Activated naive CD4-positive, alpha-beta T cell treated with anti-CD3 and anti-CD28 coated beads, Interleukin-2, amount 50 U/mL, for 24 hours (primary cell): ENCODE results near the gene TCF12.
A peak's percentile ranks its signal among the peaks of the same experiment; 100 is the strongest.

Experiments used
- H3K27ac Mint-ChIP-seq: one replicate; pipeline ENCODE4 v1.8.0; 2021; ENCODE audit warnings: mild to moderate bottlenecking, mixed read lengths
- H3K27me3 Mint-ChIP-seq: one replicate; pipeline ENCODE4 v1.8.0; 2021; ENCODE audit warnings: mixed read lengths
- H3K36me3 Mint-ChIP-seq: one replicate; pipeline ENCODE4 v1.8.0; 2021; ENCODE audit warnings: mixed read lengths
- H3K4me1 Mint-ChIP-seq: one replicate; pipeline ENCODE4 v1.8.0; 2021; ENCODE audit warnings: mixed read lengths
- H3K4me3 Mint-ChIP-seq: one replicate; pipeline ENCODE4 v1.8.0; 2021; ENCODE audit warnings: mild to moderate bottlenecking, mixed read lengths
- H3K9me3 Mint-ChIP-seq: one replicate; pipeline ENCODE4 v1.8.0; 2021; ENCODE audit warnings: mixed read lengths

The TCF12 gene

GRCh38 chr15:57227166-57227565 is 308.7 kb downstream of the TCF12 start:
- peaks cover 2% of the 10 kb centered on the region for H3K36me3 Mint-ChIP-seq
- H3K4me1 Mint-ChIP-seq = peaks cover 35% of the 10 kb centered on the region
- H3K27ac Mint-ChIP-seq = peak overlapping the region; percentile 14

GRCh38 chr15:57227899-57228298 is 309.5 kb downstream of the TCF12 start:
- Mint-ChIP-seq H3K4me3 (no peak overlapping the region), H3K36me3 (peaks cover 3% of the 10 kb centered on the region), H3K9me3 (no peaks in the 10 kb centered on the region), H3K27ac (no peak overlapping the region), H3K4me1 (peaks cover 34% of the 10 kb centered on the region), H3K27me3 (no peaks in the 10 kb centered on the region)

More at GRCh38 chr15:57227166-57227565, 308.7 kb downstream of the TCF12 start:
- H3K27me3 Mint-ChIP-seq = no peaks in the 10 kb centered on the region
- H3K4me3 Mint-ChIP-seq = no peak overlapping the region
- H3K9me3 Mint-ChIP-seq = no peaks in the 10 kb centered on the region

GRCh38 chr15:57228395-57228794 is 310.0 kb downstream of the TCF12 start:
- Mint-ChIP-seq H3K4me3 (no peak overlapping the region), H3K9me3 (no peaks in the 10 kb centered on the region), H3K4me1 (peaks cover 31% of the 10 kb centered on the region), H3K27me3 (no peaks in the 10 kb centered on the region), H3K27ac (no peak overlapping the region), H3K36me3 (peaks cover 4% of the 10 kb centered on the region)

GRCh38 chr15:57229051-57229450 is 310.6 kb downstream of the TCF12 start:
- Mint-ChIP-seq H3K27me3 (no peaks in the 10 kb centered on the region), H3K27ac (no peak overlapping the region), H3K36me3 (peaks cover 8% of the 10 kb centered on the region), H3K4me1 (peaks cover 26% of the 10 kb centered on the region), H3K4me3 (no peak overlapping the region), H3K9me3 (no peaks in the 10 kb centered on the region)

- Mint-ChIP-seq H3K27me3 (no peaks in the 10 kb centered on the region), H3K4me3 (no peak overlapping the region), H3K27ac (no peak overlapping the region), H3K4me1 (peaks cover 20% of the 10 kb centered on the region), H3K9me3 (no peaks in the 10 kb centered on the region), H3K36me3 (peaks cover 16% of the 10 kb centered on the region)
Observed at GRCh38 chr15:57231559-57231958, 313.1 kb downstream of the TCF12 start.

GRCh38 chr15:57234156-57234555 is 315.7 kb downstream of the TCF12 start:
- Mint-ChIP-seq H3K27ac (no peak overlapping the region), H3K9me3 (no peaks in the 10 kb centered on the region), H3K4me1 (peaks cover 3% of the 10 kb centered on the region), H3K4me3 (no peak overlapping the region), H3K36me3 (peaks cover 20% of the 10 kb centered on the region), H3K27me3 (no peaks in the 10 kb centered on the region)

GRCh38 chr15:57235186-57235585 is 316.7 kb downstream of the TCF12 start:
- H3K4me1 Mint-ChIP-seq = peaks cover 2% of the 10 kb centered on the region
- no peaks in the 10 kb centered on the region for H3K27me3 Mint-ChIP-seq
- peaks cover 25% of the 10 kb centered on the region for H3K36me3 Mint-ChIP-seq

GRCh38 chr15:57235873-57236272 is 317.4 kb downstream of the TCF12 start:
- Mint-ChIP-seq H3K36me3 (peaks cover 25% of the 10 kb centered on the region), H3K27ac (no peak overlapping the region), H3K4me1 (no peaks in the 10 kb centered on the region), H3K9me3 (no peaks in the 10 kb centered on the region), H3K4me3 (no peak overlapping the region), H3K27me3 (no peaks in the 10 kb centered on the region)

More at GRCh38 chr15:57235186-57235585, 316.7 kb downstream of the TCF12 start:
- H3K27ac Mint-ChIP-seq = no peak overlapping the region
- H3K4me3 Mint-ChIP-seq = no peak overlapping the region
- H3K9me3 Mint-ChIP-seq = no peaks in the 10 kb centered on the region

- H3K4me3 Mint-ChIP-seq = no peak overlapping the region
Observed at GRCh38 chr15:57236561-57237300, 318.3 kb downstream of the TCF12 start.

GRCh38 chr15:57237301-57237642 is 318.8 kb downstream of the TCF12 start:
- H3K27me3 Mint-ChIP-seq = no peaks in the 10 kb centered on the region
- H3K4me3 Mint-ChIP-seq = no peak overlapping the region
- peaks cover 28% of the 10 kb centered on the region for H3K36me3 Mint-ChIP-seq
- H3K4me1 Mint-ChIP-seq = no peaks in the 10 kb centered on the region
- H3K9me3 Mint-ChIP-seq = no peaks in the 10 kb centered on the region
- H3K27ac Mint-ChIP-seq = no peak overlapping the region

More at GRCh38 chr15:57236561-57237300, 318.3 kb downstream of the TCF12 start:
- Mint-ChIP-seq H3K27ac (no peak overlapping the region), H3K9me3 (no peaks in the 10 kb centered on the region), H3K36me3 (peaks cover 25% of the 10 kb centered on the region), H3K4me1 (no peaks in the 10 kb centered on the region), H3K27me3 (no peaks in the 10 kb centered on the region)

- Mint-ChIP-seq H3K4me1 (no peaks in the 10 kb centered on the region), H3K4me3 (no peak overlapping the region), H3K9me3 (no peaks in the 10 kb centered on the region), H3K27me3 (no peaks in the 10 kb centered on the region), H3K36me3 (peaks cover 28% of the 10 kb centered on the region), H3K27ac (no peak overlapping the region)
Observed at GRCh38 chr15:57237676-57238075, 319.2 kb downstream of the TCF12 start.

GRCh38 chr15:57245130-57245529 is 326.7 kb downstream of the TCF12 start:
- Mint-ChIP-seq H3K4me1 (no peaks in the 10 kb centered on the region), H3K9me3 (no peaks in the 10 kb centered on the region), H3K27ac (no peak overlapping the region), H3K4me3 (no peak overlapping the region), H3K36me3 (peaks cover 30% of the 10 kb centered on the region), H3K27me3 (no peaks in the 10 kb centered on the region)

GRCh38 chr15:57245714-57246113 is 327.3 kb downstream of the TCF12 start:
- H3K9me3 Mint-ChIP-seq = no peaks in the 10 kb centered on the region
- peaks cover 30% of the 10 kb centered on the region for H3K36me3 Mint-ChIP-seq
- H3K4me1 Mint-ChIP-seq = no peaks in the 10 kb centered on the region
- H3K4me3 Mint-ChIP-seq = no peak overlapping the region
- H3K27me3 Mint-ChIP-seq = no peaks in the 10 kb centered on the region
- no peak overlapping the region for H3K27ac Mint-ChIP-seq

- Mint-ChIP-seq H3K4me1 (no peaks in the 10 kb centered on the region), H3K4me3 (no peak overlapping the region), H3K36me3 (peaks cover 27% of the 10 kb centered on the region), H3K27ac (no peak overlapping the region), H3K9me3 (no peaks in the 10 kb centered on the region), H3K27me3 (no peaks in the 10 kb centered on the region)
Observed at GRCh38 chr15:57248074-57248473, 329.6 kb downstream of the TCF12 start.

- Mint-ChIP-seq H3K27ac (no peak overlapping the region), H3K9me3 (no peaks in the 10 kb centered on the region), H3K36me3 (peaks cover 16% of the 10 kb centered on the region)
Observed at GRCh38 chr15:57251308-57251707, 332.9 kb downstream of the TCF12 start.

GRCh38 chr15:57251941-57252340 is 333.5 kb downstream of the TCF12 start:
- H3K27ac Mint-ChIP-seq = no peak overlapping the region

More at GRCh38 chr15:57251308-57251707, 332.9 kb downstream of the TCF12 start:
- no peaks in the 10 kb centered on the region for H3K4me1 Mint-ChIP-seq
- H3K4me3 Mint-ChIP-seq = no peak overlapping the region
- H3K27me3 Mint-ChIP-seq = no peaks in the 10 kb centered on the region

GRCh38 chr15:57253082-57253481 is 334.6 kb downstream of the TCF12 start:
- H3K4me1 Mint-ChIP-seq = no peaks in the 10 kb centered on the region
- H3K27ac Mint-ChIP-seq = no peak overlapping the region
- peaks cover 10% of the 10 kb centered on the region for H3K36me3 Mint-ChIP-seq
- no peak overlapping the region for H3K4me3 Mint-ChIP-seq
- H3K27me3 Mint-ChIP-seq = no peaks in the 10 kb centered on the region
- H3K9me3 Mint-ChIP-seq = no peaks in the 10 kb centered on the region

More at GRCh38 chr15:57251941-57252340, 333.5 kb downstream of the TCF12 start:
- Mint-ChIP-seq H3K36me3 (peaks cover 14% of the 10 kb centered on the region), H3K4me1 (no peaks in the 10 kb centered on the region), H3K27me3 (no peaks in the 10 kb centered on the region), H3K9me3 (no peaks in the 10 kb centered on the region), H3K4me3 (no peak overlapping the region)
